Chondrocyte (in vitro differentiated cells): Measurements from ENCODE around the gene DRAM1. TPM values are rescaled to one million over a fixed set of nuclear protein-coding genes. Genes with fewer than 3 reads are reported as not detected.

Source experiments
- DNase-seq: peaks from one replicate; pipeline ENCODE4 v3.0.0; 2021; ENCODE audit warnings: mixed read lengths, low spot score
- H3K27ac Mint-ChIP-seq: one replicate; pipeline ENCODE4 v1.8.0; 2021; ENCODE audit warnings: mild to moderate bottlenecking, moderate library complexity, mixed read lengths; ENCODE audit not compliant: unreplicated experiment
- H3K27me3 Mint-ChIP-seq: 2 replicates; pipeline ENCODE4 v1.8.0; 2021; ENCODE audit warnings: low read depth, mixed read lengths
- H3K36me3 Mint-ChIP-seq: 2 replicates; pipeline ENCODE4 v1.8.0; 2021; ENCODE audit warnings: low read depth, mixed read lengths
- H3K4me1 Mint-ChIP-seq: 2 replicates; pipeline ENCODE4 v1.8.0; 2021; ENCODE audit warnings: low read depth, mild to moderate bottlenecking, mixed read lengths
- H3K4me3 Mint-ChIP-seq: one replicate; pipeline ENCODE4 v1.8.0; 2021; ENCODE audit warnings: mild to moderate bottlenecking, moderate library complexity, mixed read lengths; ENCODE audit not compliant: unreplicated experiment
- H3K9me3 Mint-ChIP-seq: 2 replicates; pipeline ENCODE4 v1.8.0; 2021; ENCODE audit warnings: low read depth, mixed read lengths
- total RNA-seq: library from RNA; stranded (reverse); gene quantifications from 3 replicates; pipeline ENCODE4 v1.2.1, GENCODE V29; 2021
- TF ChIP-seq, protein P1 (sequence below): fragments of 200-600 bp; sonication (generic); IDR thresholded peaks from 2 replicates; pipeline ENCODE4 v1.5.0; 2021; ENCODE audit warnings: antibody characterized with exemption, mild to moderate bottlenecking, moderate library complexity

DRAM1 gene
- total RNA-seq, 1 donor from 2014 or later: 11.6 TPM

GRCh38 chr12:101832030-101832429 is 45.4 kb upstream of the DRAM1 start:
- Mint-ChIP-seq H3K4me3 (no peak overlapping the region), H3K4me1 (peaks cover 20% of the 10 kb centered on the region), H3K27me3 (no peaks in the 10 kb centered on the region), H3K27ac (no peak overlapping the region), H3K36me3 (no peaks in the 10 kb centered on the region), H3K9me3 (no peaks in the 10 kb centered on the region)
- TF ChIP-seq, protein P1, sequence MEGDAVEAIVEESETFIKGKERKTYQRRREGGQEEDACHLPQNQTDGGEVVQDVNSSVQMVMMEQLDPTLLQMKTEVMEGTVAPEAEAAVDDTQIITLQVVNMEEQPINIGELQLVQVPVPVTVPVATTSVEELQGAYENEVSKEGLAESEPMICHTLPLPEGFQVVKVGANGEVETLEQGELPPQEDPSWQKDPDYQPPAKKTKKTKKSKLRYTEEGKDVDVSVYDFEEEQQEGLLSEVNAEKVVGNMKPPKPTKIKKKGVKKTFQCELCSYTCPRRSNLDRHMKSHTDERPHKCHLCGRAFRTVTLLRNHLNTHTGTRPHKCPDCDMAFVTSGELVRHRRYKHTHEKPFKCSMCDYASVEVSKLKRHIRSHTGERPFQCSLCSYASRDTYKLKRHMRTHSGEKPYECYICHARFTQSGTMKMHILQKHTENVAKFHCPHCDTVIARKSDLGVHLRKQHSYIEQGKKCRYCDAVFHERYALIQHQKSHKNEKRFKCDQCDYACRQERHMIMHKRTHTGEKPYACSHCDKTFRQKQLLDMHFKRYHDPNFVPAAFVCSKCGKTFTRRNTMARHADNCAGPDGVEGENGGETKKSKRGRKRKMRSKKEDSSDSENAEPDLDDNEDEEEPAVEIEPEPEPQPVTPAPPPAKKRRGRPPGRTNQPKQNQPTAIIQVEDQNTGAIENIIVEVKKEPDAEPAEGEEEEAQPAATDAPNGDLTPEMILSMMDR: no peak
- DNase-seq: no peak

- peaks cover 2% of the 10 kb centered on the region for H3K27me3 Mint-ChIP-seq
- no peak overlapping the region for H3K27ac Mint-ChIP-seq
- no peaks in the 10 kb centered on the region for H3K9me3 Mint-ChIP-seq
Measured at GRCh38 chr12:101838628-101839323, 38.6 kb upstream of the DRAM1 start.

DNA sequence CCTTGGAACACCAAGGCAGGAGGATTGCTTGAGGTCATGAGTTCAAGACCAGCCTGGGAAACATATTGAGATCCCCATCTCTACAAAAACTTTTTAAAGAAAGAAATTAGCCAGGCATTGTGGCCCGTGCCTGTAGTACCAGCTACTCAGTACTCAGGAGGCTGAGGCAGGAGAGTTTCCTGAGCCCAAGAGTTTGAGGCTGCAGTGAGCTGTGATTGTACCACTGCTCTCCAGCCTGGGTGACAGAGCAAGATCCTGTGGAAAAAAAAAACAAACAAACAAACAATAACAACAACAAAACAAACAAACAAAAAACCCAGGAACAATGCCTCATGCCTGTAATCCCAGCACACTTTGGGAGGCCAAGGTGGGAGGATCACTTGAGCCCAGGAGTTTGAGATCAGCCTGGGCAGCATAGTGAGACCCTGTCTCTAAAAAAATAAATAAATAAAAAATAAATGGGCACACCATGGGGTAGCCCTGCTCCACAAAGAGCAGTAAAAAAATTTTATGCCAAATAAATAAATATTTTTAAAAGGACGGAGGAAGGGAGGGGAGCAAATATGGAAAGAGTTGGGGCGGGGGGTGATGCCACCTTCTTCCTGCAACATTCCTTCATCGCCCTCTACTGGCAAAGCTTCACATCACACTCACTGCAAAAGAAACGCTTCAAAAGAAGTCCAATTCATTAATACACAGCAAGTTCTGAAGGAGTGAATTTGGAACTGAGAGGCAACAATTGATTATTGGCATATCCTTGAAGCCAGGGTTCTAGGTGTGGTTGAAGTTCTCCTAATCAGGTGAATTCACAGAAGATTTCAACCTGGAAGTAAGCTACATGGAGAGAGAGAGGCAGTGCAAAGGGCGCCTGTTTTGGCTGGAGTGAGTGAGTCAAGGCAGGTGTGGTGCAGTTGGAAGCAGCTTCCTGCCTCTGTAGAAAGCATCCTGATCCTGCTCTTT is 37.8 kb upstream of the DRAM1 start:
- Mint-ChIP-seq H3K4me1 (no peaks in the 10 kb centered on the region), H3K27ac (no peak overlapping the region), H3K4me3 (no peak overlapping the region), H3K36me3 (no peaks in the 10 kb centered on the region), H3K27me3 (peaks cover 2% of the 10 kb centered on the region), H3K9me3 (no peaks in the 10 kb centered on the region)
- TF ChIP-seq, protein P1: peak; percentile 97
- DNase-seq: no peak

More at GRCh38 chr12:101838628-101839323, 38.6 kb upstream of the DRAM1 start:
- TF ChIP-seq, protein P1: no peak
- DNase-seq: no peak
- H3K4me3 Mint-ChIP-seq: no peak overlapping the region
- no peaks in the 10 kb centered on the region for H3K4me1 Mint-ChIP-seq
- no peaks in the 10 kb centered on the region for H3K36me3 Mint-ChIP-seq

GRCh38 chr12:101841069-101841468 is 36.3 kb upstream of the DRAM1 start:
- TF ChIP-seq, protein P1: no peak
- Mint-ChIP-seq H3K27me3 (peaks cover 2% of the 10 kb centered on the region), H3K4me1 (no peaks in the 10 kb centered on the region), H3K27ac (no peak overlapping the region), H3K36me3 (no peaks in the 10 kb centered on the region), H3K4me3 (no peak overlapping the region), H3K9me3 (no peaks in the 10 kb centered on the region)
- no peak for DNase-seq

GRCh38 chr12:101845137-101845711 is 32.2 kb upstream of the DRAM1 start:
- no peak overlapping the region for H3K4me3 Mint-ChIP-seq
- H3K9me3 Mint-ChIP-seq: no peaks in the 10 kb centered on the region
- no peaks in the 10 kb centered on the region for H3K36me3 Mint-ChIP-seq
- peaks cover 2% of the 10 kb centered on the region for H3K27me3 Mint-ChIP-seq
- H3K27ac Mint-ChIP-seq: no peak overlapping the region
- H3K4me1 Mint-ChIP-seq: no peaks in the 10 kb centered on the region
- DNase-seq: no peak
- TF ChIP-seq, protein P1: no peak
